HEK293 (cell line): Measurements from ENCODE around the gene ENDOD1.

Experiments used
- CTCF ChIA-PET: fragments of 350-600 bp; formaldehyde crosslinking; extraction: SDS; loops from one replicate; lab custom pipeline; 2021; ENCODE audit warnings: antibody characterized with exemption; lab: Yijun Ruan, JAX
- POLR2A ChIA-PET: fragments of 300-600 bp; formaldehyde crosslinking; extraction: SDS; loops from one replicate; lab custom pipeline; 2020; ENCODE audit warnings: antibody characterized with exemption, inconsistent platforms; lab: Yijun Ruan, JAX
- H3K27ac ChIP-seq: fragments of 200-500 bp; sonication (Bioruptor generic); 2 replicates; pipeline ENCODE4 v1.5.1; 2014; ENCODE audit warnings: low read depth, low read length, control low read depth, inconsistent platforms; ENCODE audit errors: extremely low read depth
- H3K36me3 ChIP-seq, 2 experiments: fragments of 200-500 bp in 1 of 2; sonication (Bioruptor generic) in 1 of 2; 1 replicate in 1 of 2; 2 replicates in 1 of 2; pipeline ENCODE4 v1.5.1; 2014 to 2017; ENCODE audit warnings: inconsistent platforms in 2 of 2, low read length in 2 of 2; ENCODE audit not compliant: control insufficient read depth in 2 of 2, insufficient read depth in 1 of 2
- H3K4me1 ChIP-seq: fragments of 200-500 bp; sonication (Bioruptor generic); 2 replicates; pipeline ENCODE4 v1.5.1; 2014; ENCODE audit warnings: mild to moderate bottlenecking, low read length, inconsistent platforms; ENCODE audit not compliant: control insufficient read depth, insufficient read depth
- H3K4me3 ChIP-seq: 2 replicates; pipeline ENCODE4 v1.5.1; 2011; ENCODE audit warnings: low read depth, mild to moderate bottlenecking, control low read depth, low read length, moderate library complexity
- H3K9me3 ChIP-seq: fragments of 200-500 bp; sonication (Bioruptor generic); 2 replicates; pipeline ENCODE4 v1.5.1; 2014; ENCODE audit warnings: low read depth, low read length, inconsistent platforms; ENCODE audit not compliant: control insufficient read depth, insufficient read depth
- GFI1B ChIP-seq: fragments of 450-650 bp; formaldehyde crosslinking; IDR thresholded peaks from 2 replicates; pipeline ENCODE4 v1.5.1; 2016; ENCODE audit warnings: missing biosample characterization, missing genetic modification characterization
- GLIS1 ChIP-seq: fragments of 450-650 bp; formaldehyde crosslinking; IDR thresholded peaks from 2 replicates; pipeline ENCODE4 v1.5.1; 2016; ENCODE audit warnings: missing biosample characterization, missing genetic modification characterization
- HIC1 ChIP-seq: fragments of 450-650 bp; formaldehyde crosslinking; IDR thresholded peaks from 2 replicates; pipeline ENCODE4 v1.5.1; 2016; ENCODE audit warnings: missing biosample characterization, missing genetic modification characterization
- PRDM6 ChIP-seq: fragments of 450-650 bp; formaldehyde crosslinking; IDR thresholded peaks from 2 replicates; pipeline ENCODE4 v1.5.1; 2017; ENCODE audit warnings: missing biosample characterization, missing genetic modification characterization
- REST ChIP-seq: fragments of 450-650 bp; formaldehyde crosslinking; IDR thresholded peaks from 2 replicates; pipeline ENCODE4 v1.5.1; 2016; ENCODE audit warnings: missing biosample characterization, missing genetic modification characterization
- YY2 ChIP-seq: fragments of 450-650 bp; formaldehyde crosslinking; IDR thresholded peaks from 2 replicates; pipeline ENCODE4 v1.5.1; 2016; ENCODE audit warnings: missing biosample characterization, missing genetic modification characterization
- ZBTB44 ChIP-seq: fragments of 450-650 bp; IDR thresholded peaks from 2 replicates; pipeline ENCODE4 v1.5.1; 2018; ENCODE audit warnings: missing biosample characterization, mild to moderate bottlenecking, missing genetic modification characterization
- ZFP3 ChIP-seq: fragments of 450-650 bp; formaldehyde crosslinking; IDR thresholded peaks from 2 replicates; pipeline ENCODE4 v1.5.1; 2016; ENCODE audit warnings: low read depth, missing biosample characterization, missing genetic modification characterization
- ZFP69B ChIP-seq: fragments of 450-650 bp; formaldehyde crosslinking; IDR thresholded peaks from 2 replicates; pipeline ENCODE4 v1.5.1; 2016; ENCODE audit warnings: missing biosample characterization, missing genetic modification characterization
- ZIC2 ChIP-seq: fragments of 450-650 bp; formaldehyde crosslinking; IDR thresholded peaks from 2 replicates; pipeline ENCODE4 v1.5.1; 2016; ENCODE audit warnings: missing biosample characterization, missing genetic modification characterization
- ZNF10 ChIP-seq: fragments of 450-650 bp; formaldehyde crosslinking; IDR thresholded peaks from 2 replicates; pipeline ENCODE4 v1.5.1; 2017; ENCODE audit warnings: missing biosample characterization, missing genetic modification characterization
- ZNF16 ChIP-seq: fragments of 450-650 bp; formaldehyde crosslinking; IDR thresholded peaks from 2 replicates; pipeline ENCODE4 v1.5.1; 2016; ENCODE audit warnings: low read depth, missing biosample characterization, missing genetic modification characterization
- ZNF174 ChIP-seq: fragments of 450-650 bp; formaldehyde crosslinking; IDR thresholded peaks from 2 replicates; pipeline ENCODE4 v1.5.0; 2017; ENCODE audit warnings: missing biosample characterization, mild to moderate bottlenecking, missing genetic modification characterization
- ZNF202 ChIP-seq: fragments of 450-650 bp; formaldehyde crosslinking; IDR thresholded peaks from 2 replicates; pipeline ENCODE4 v1.5.1; 2016; ENCODE audit warnings: missing biosample characterization, missing genetic modification characterization, borderline replicate concordance
- ZNF24 ChIP-seq: fragments of 450-650 bp; formaldehyde crosslinking; IDR thresholded peaks from 2 replicates; pipeline ENCODE4 v1.5.1; 2016; ENCODE audit warnings: missing biosample characterization, missing genetic modification characterization
- ZNF324 ChIP-seq: fragments of 450-650 bp; formaldehyde crosslinking; IDR thresholded peaks from 2 replicates; pipeline ENCODE4 v1.5.1; 2016; ENCODE audit warnings: missing biosample characterization, missing genetic modification characterization
- ZNF580 ChIP-seq: fragments of 450-650 bp; formaldehyde crosslinking; IDR thresholded peaks from 2 replicates; pipeline ENCODE4 v1.5.1; 2016; ENCODE audit warnings: missing biosample characterization, missing genetic modification characterization
- ZNF596 ChIP-seq: fragments of 450-650 bp; IDR thresholded peaks from 2 replicates; pipeline ENCODE4 v1.5.0; 2018; ENCODE audit warnings: missing biosample characterization, mild to moderate bottlenecking, missing genetic modification characterization, moderate library complexity
- ZNF768 ChIP-seq: fragments of 450-650 bp; formaldehyde crosslinking; IDR thresholded peaks from 2 replicates; pipeline ENCODE4 v1.5.1; 2018; ENCODE audit warnings: missing biosample characterization, mild to moderate bottlenecking, missing genetic modification characterization
- ZNF792 ChIP-seq: fragments of 450-650 bp; formaldehyde crosslinking; IDR thresholded peaks from 2 replicates; pipeline ENCODE4 v1.5.1; 2016; ENCODE audit warnings: missing biosample characterization, missing genetic modification characterization
- ZSCAN23 ChIP-seq: fragments of 450-650 bp; formaldehyde crosslinking; IDR thresholded peaks from 2 replicates; pipeline ENCODE4 v1.5.1; 2016; ENCODE audit warnings: missing biosample characterization, missing genetic modification characterization

ENDOD1 gene

GRCh38 chr11:95074792-95075563 is 14.7 kb upstream of the ENDOD1 start (continued):
- TF ChIP-seq ZIC2 (tag by site-specific recombination) (peak; percentile 31; the same call in 1 of the 2 replicates), ZNF596 (tag by site-specific recombination) (no peak), ZNF324 (tag by site-specific recombination) (no peak), ZBTB44 (tag by site-specific recombination) (no peak), ZNF16 (tag by site-specific recombination) (no peak)
- TF ChIP-seq, all 188 proteins: peak for 7

- POLR2A ChIA-PET = interaction anchor here (0.9 kb wide), 1 partner anchor 9 kb away, joined by 3 read pairs; no protein-coding TSS in a partner anchor
- H3K36me3 ChIP-seq = no peaks in the 10 kb centered on the region
- no peaks in the 10 kb centered on the region for H3K9me3 ChIP-seq
- TF ChIP-seq ZNF580 (tag by site-specific recombination) (no peak), PRDM6 (tag by site-specific recombination) (peak; percentile 43; the same call in 1 of the 2 replicates)
- H3K4me3 ChIP-seq = no peak overlapping the region
- CTCF ChIA-PET = interaction anchor here (1.1 to 10.7 kb wide), 3 partner anchors 14 to 688 kb away, joined by 4 to 63 read pairs (median 4); partner anchors contain the start of gene ENDOD1
- H3K4me1 ChIP-seq = no peaks in the 10 kb centered on the region; the same call in 1 of the 2 replicates
- H3K27ac ChIP-seq = no peak overlapping the region
Measured at GRCh38 chr11:95076416-95076815, 13.2 kb upstream of the ENDOD1 start.

- Histone ChIP-seq H3K36me3 (no peaks in the 10 kb centered on the region), H3K4me3 (no peak overlapping the region), H3K27ac (no peak overlapping the region), H3K9me3 (no peaks in the 10 kb centered on the region), H3K4me1 (no peaks in the 10 kb centered on the region; the same call in 1 of the 2 replicates)
- CTCF ChIA-PET = interaction anchor here (1.0 to 10.7 kb wide), 4 partner anchors 14 to 688 kb away, joined by 3 to 63 read pairs (median 4); partner anchors contain the start of gene ENDOD1
- POLR2A ChIA-PET = no interaction called here
- no peak for TF ChIP-seq HIC1 (tag by site-specific recombination)
- TF ChIP-seq ZSCAN23 = no peak
- TF ChIP-seq ZNF174 (tag by site-specific recombination) = no peak
- no peak for TF ChIP-seq GFI1B
- TF ChIP-seq ZNF202 (tag by site-specific recombination) = no peak
- TF ChIP-seq YY2 = no peak
- no peak for TF ChIP-seq ZFP3 (tag by site-specific recombination)
- no peak for TF ChIP-seq GLIS1 (tag by site-specific recombination)
- TF ChIP-seq ZNF10 = no peak
- TF ChIP-seq ZFP69B (tag by site-specific recombination) = no peak
- TF ChIP-seq ZNF792 (tag by site-specific recombination) = no peak
- no peak for TF ChIP-seq REST (tag by site-specific recombination)
- TF ChIP-seq ZNF24 (tag by site-specific recombination) = no peak
- no peak for TF ChIP-seq ZBTB44 (tag by site-specific recombination)
- TF ChIP-seq ZNF768 (tag by site-specific recombination) = no peak
Measured at GRCh38 chr11:95076981-95077380, 12.7 kb upstream of the ENDOD1 start.
